Omental fat pad (tissue), 4 donors: ENCODE measurements around the gene MXD4. TPM values are rescaled to one million over a fixed set of nuclear protein-coding genes. Genes with fewer than 3 reads are reported as not detected.

ENCODE experiments used
- ATAC-seq: fragments of 150-250 bp; one replicate; pipeline ENCODE4 v1.9.1; 2016; ENCODE audit warnings: mild to moderate bottlenecking, moderate library complexity; ENCODE audit not compliant: low FRiP score
- DNase-seq: peaks from one replicate; pipeline ENCODE4 v3.0.0-alpha.2; 2019; ENCODE audit warnings: low spot score
- total RNA-seq, 4 donors: library from RNA; depleted of rRNA; stranded (reverse); fragments of >200 nt; gene quantifications; one replicate each; pipeline ENCODE4 v1.1.0, GENCODE V29; 2016
- TF ChIP-seq, protein P1 (sequence below), 3 donors: fragments of 450-650 bp; IDR thresholded peaks; one replicate each; pipeline ENCODE4 v1.5.1; 2016 to 2017; ENCODE audit warnings: antibody characterized with exemption in 3 of 3, mild to moderate bottlenecking in 3 of 3, moderate library complexity in 2 of 3

MXD4 gene
- total RNA-seq, 4 donors from 2014 or later, result 33.7 to 118 (median 59.5) TPM

DNA sequence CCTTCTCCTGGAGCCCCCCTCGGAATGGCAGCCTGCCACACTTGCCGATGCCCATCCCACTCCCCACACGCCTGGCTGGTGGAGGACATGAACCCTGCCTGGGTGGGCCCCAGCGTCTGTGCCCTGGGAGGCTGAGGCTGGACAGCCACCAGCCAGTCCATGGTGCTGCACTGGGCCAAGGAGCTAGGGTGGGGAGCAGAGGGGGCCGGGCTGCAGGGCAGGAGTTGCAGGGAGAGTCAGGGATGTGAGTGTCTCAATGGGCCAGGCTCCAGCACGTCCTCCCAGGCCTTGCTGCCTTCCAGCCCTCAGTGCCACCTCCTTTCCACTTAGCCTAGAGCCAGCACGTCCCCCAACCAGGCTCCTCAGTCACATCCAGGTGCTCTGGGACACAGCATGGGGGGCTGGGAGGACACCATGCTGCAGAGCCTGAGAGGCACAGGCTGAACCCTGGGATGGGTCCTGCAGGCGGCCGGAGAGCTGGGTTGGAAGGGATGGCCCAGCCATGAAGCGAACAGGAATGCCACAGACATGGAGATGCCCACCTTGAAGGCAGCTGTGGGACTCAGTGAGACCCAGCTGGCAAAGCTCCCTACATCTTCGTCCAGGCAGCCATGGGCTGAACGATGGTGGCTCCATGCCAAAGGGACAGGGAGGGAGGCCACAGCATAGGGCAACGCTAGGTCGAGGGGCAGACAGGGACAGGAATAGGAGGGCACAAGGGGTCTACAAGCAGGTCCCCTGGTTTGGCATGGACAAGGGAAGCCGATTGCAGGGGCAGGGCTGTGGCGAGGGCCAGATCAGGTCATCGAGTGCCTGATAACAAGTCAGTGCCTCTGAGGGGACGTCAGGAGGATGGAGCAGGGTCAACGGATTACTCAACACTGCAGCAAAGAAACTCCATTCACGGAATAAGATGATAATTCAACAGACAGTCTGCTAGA, 30.1 kb upstream of the MXD4 start:
- DNase-seq (no peak), ATAC-seq (no peak)
- TF ChIP-seq, protein P1, sequence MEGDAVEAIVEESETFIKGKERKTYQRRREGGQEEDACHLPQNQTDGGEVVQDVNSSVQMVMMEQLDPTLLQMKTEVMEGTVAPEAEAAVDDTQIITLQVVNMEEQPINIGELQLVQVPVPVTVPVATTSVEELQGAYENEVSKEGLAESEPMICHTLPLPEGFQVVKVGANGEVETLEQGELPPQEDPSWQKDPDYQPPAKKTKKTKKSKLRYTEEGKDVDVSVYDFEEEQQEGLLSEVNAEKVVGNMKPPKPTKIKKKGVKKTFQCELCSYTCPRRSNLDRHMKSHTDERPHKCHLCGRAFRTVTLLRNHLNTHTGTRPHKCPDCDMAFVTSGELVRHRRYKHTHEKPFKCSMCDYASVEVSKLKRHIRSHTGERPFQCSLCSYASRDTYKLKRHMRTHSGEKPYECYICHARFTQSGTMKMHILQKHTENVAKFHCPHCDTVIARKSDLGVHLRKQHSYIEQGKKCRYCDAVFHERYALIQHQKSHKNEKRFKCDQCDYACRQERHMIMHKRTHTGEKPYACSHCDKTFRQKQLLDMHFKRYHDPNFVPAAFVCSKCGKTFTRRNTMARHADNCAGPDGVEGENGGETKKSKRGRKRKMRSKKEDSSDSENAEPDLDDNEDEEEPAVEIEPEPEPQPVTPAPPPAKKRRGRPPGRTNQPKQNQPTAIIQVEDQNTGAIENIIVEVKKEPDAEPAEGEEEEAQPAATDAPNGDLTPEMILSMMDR (IDR thresholded peaks at IDR 0.05), result no peak

DNA sequence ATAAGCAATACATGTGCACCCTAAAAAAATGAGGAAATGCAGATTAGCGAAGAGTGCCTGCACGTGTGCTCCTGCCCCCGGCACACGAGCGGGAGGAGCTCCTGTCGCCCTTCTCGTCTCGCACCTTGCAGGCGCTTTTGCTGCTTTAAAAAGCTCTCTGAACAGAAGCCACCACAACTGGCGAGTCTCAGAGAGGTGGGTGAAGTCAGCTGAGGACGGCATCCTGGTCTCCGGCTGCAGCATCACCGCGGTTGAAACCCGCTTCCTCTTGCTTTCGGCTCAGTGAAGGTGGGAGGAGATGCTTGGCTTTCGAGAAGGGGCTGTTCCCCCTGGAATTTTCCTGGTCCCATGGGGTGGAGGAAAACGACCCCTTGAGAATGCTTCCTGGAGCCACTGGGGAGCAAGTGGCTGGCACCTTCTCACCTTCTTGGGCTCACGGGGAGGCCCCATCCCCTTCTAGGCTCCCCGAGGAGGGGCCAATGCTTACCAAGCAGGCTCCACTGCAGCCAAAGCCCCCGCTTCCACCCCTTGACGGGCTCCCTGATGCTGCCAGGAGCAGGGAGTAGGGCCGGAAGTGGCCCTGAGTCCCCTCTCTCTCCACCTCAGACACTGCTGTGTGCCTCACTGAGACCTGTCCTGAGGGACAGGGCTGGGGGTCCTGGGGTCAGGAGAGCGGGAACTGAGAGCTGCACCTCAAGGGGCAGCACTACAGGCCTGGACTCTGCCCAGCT, 29.2 kb upstream of the MXD4 start:
- TF ChIP-seq, protein P1 (IDR thresholded peaks at IDR 0.05), result no peak
- no peak for DNase-seq
- no peak for ATAC-seq

DNA sequence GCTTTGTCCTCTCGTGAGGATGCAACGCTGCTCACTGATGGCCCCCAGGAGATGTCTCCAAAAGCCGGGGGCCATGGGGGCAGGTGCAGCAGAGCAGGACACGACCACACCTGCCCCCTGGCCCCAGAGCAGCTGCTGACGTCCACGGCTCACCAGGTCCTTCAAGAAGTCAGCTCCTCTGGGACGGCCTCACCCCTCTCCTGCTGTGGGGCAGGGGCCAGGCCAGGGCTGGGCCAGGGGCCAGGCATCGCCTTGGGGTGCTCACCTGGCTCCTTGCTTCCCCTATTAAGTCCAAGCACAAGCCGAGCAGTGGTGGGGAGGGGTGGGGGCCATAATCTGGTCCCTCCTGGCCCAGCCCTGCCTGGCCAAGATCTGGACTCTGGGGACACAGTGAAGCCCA, 28.6 kb upstream of the MXD4 start:
- TF ChIP-seq, protein P1 (IDR thresholded peaks at IDR 0.05), result no peak
- ATAC-seq, result no peak
- no peak for DNase-seq

DNA sequence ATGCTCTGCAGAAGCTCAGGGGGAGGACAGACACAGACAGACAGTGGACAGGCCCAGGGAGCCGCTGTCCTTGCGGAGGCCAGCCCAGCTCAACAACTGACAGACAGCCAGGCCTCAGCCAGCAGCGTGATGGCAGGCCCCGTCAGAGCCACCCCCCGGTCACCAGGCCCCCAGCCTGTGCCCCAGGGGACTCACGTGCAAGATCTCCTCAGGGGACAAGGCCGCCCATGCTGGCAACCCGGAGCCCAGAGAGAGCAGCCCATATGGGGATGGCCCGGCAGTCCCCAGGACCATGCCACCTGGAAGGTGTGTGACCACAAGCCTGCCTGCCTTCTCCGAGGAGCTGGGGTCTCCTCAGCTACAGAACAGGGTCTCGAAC, 28.0 kb upstream of the MXD4 start:
- ATAC-seq (no peak), DNase-seq (no peak)
- TF ChIP-seq, protein P1 (IDR thresholded peaks at IDR 0.05), result no peak

DNA sequence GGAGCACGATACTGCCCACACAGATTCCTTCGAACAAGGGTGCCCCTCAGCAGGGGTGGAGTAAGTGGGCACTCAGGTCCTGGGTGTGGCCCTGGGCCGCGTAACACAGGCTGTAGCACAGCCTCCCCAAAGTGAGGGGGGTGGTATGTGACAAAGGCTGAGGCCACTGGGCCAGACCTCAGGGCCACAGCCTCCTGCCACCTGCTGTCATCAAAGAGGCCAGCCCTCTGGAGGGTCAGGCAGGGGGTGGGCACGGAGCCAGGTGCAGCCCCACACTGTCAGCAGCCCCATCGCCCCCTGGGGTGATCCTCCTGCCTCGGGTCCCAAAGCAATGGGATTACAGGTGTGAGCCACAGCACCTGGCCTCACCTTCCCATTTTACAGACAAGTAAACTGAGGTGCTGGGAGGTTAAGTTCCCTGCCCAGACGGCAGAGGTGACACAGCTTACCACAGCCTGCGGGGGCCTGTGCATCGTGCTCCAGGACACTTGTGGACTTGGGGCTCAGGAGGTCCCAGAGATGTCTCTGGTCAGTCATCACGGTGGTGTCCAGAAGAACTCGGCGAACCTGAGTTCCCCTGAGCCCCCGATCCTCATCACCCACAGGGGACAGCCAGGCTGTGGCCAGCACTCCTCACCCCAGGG, 27.5 kb upstream of the MXD4 start:
- ATAC-seq (no peak), DNase-seq (peak; percentile 8)
- TF ChIP-seq, protein P1 (IDR thresholded peaks at IDR 0.05), result no peak

DNA sequence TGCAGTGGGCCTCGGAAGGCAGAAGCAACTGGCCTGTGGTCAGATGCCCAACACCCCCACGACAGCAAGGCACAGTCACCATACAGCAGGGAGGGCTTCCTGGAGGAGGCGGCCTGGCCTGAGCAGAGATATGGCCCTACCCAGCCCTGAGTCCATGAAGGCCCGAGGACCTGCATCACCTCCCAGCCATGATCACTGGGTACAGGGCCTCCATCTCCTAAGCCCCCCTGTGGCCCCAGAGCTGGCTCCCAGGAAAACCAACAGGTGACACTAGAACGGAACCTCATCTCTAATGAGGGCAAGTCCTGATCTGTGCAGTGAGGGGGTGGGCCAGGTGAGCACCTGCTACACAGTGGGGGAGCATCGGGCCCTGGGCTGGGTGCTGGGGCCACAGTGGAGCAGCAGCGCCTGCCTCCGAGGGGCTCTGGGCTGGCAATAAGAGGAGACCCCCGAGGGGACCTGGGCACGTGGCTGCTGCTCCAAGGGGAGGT, 26.2 kb upstream of the MXD4 start:
- DNase-seq, result peak; percentile 9
- no peak for ATAC-seq

More for the DNA sequence above, 26.2 kb upstream of the MXD4 start:
- TF ChIP-seq, protein P1 (IDR thresholded peaks at IDR 0.05), result no peak
